Small intestine (tissue), 7 donors: ENCODE data around the gene HELZ. TPM values are rescaled to one million over a fixed set of nuclear protein-coding genes. Genes with fewer than 3 reads are reported as not detected.
A peak's percentile ranks its signal among the peaks of the same experiment; 100 is the strongest.

Experiments
- DNase-seq, 2 donors: peaks; one replicate each; pipeline versions ENCODE4 v3.0.0 to v3.0.0-alpha.2; 2013
- FAIRE-seq: peaks from 2 replicates; lab custom pipeline; 2012; peaks lifted over from hg19 to GRCh38; lab: Jason Lieb, UNC
- H3K27ac ChIP-seq, 3 donors: one replicate each; pipeline ENCODE4 v1.5.1; 2013; ENCODE audit warnings: low read length in 2 of 3, mild to moderate bottlenecking in 2 of 3, control low read depth in 1 of 3, inconsistent platforms in 1 of 3, low read depth in 1 of 3, moderate library complexity in 1 of 3
- H3K27me3 ChIP-seq, 3 donors: one replicate each; pipeline ENCODE4 v1.6.1; 2013; ENCODE audit warnings: low read length in 3 of 3, inconsistent platforms in 1 of 3; ENCODE audit not compliant: control insufficient read depth in 3 of 3, insufficient read depth in 3 of 3
- H3K36me3 ChIP-seq, 3 donors: one replicate each; pipeline ENCODE4 v1.6.1; 2013; ENCODE audit warnings: low read length in 3 of 3, inconsistent platforms in 1 of 3, low read depth in 1 of 3, mild to moderate bottlenecking in 1 of 3, moderate library complexity in 1 of 3; ENCODE audit not compliant: control insufficient read depth in 3 of 3, insufficient read depth in 2 of 3
- H3K4me1 ChIP-seq, 3 donors: one replicate each; pipeline ENCODE4 v1.6.1; 2013; ENCODE audit warnings: low read length in 2 of 3, inconsistent platforms in 1 of 3, low read depth in 1 of 3, mild to moderate bottlenecking in 1 of 3, moderate library complexity in 1 of 3; ENCODE audit not compliant: control insufficient read depth in 3 of 3, insufficient read depth in 2 of 3
- H3K4me3 ChIP-seq, 3 donors: one replicate each; pipeline ENCODE4 v1.5.1; 2013; ENCODE audit warnings: low read length in 3 of 3, control low read depth in 1 of 3, inconsistent platforms in 1 of 3, low read depth in 1 of 3, mild to moderate bottlenecking in 1 of 3, moderate library complexity in 1 of 3
- H3K9me3 ChIP-seq, 2 donors: one replicate each; pipeline ENCODE4 v1.6.1; 2013; ENCODE audit warnings: low read depth in 1 of 2, low read length in 1 of 2; ENCODE audit not compliant: control insufficient read depth in 2 of 2, insufficient read depth in 1 of 2
- WGBS, 3 donors: extraction: QIAGEN DNeasy Blood & Tissue Kit; methylation state at CpG; one replicate each; pipeline ENCODE4 v1.1.7; 2013; 5-methylcytosine and 5-hydroxymethylcytosine counted together
- polyA plus RNA-seq, 4 donors: library from polyadenylated mRNA; stranded (reverse) in 3 of 4; unstranded in 1 of 4; fragments of 200-250 nt in 3 of 4; fragments of 120-200 nt in 1 of 4; gene quantifications; one replicate each; pipeline versions ENCODE4 v1.2.1 to v1.2.3, GENCODE V29; 2013
- donor health status: healthy with polysubstance abuse.
- donor health status: control.
- donor health status: control.
- donor health status: Bipolar disorder and iron deficiency.
- donor health status: healthy.

The HELZ gene
- polyA plus RNA-seq, 4 donors = 2.7 to 27.3 (median 3.6) TPM

- Histone ChIP-seq H3K4me3 (no peak overlapping the region), H3K36me3 (peaks cover 0 to 2% (median 0%) of the 10 kb centered on the region in 3 donors), H3K9me3 (peaks cover 0 to 8% of the 10 kb centered on the region in 2 donors), H3K27ac (no peak overlapping the region), H3K27me3 (no peaks in the 10 kb centered on the region), H3K4me1 (peaks cover 0 to 4% (median 0%) of the 10 kb centered on the region in 3 donors)
- WGBS, 3 donors = 70 to 86% (median 74%) methylated on average over 9 of the region's 9 CpGs
- DNase-seq = no peak
- no peak for FAIRE-seq
Observed at GRCh38 chr17:67052720-67053437, 192.1 kb downstream of the HELZ start.

GRCh38 chr17:67051837-67052236 is 193.2 kb downstream of the HELZ start:
- peaks cover 0 to 15% of the 10 kb centered on the region in 2 donors for H3K9me3 ChIP-seq
- no peaks in the 10 kb centered on the region for H3K27me3 ChIP-seq
- H3K4me1 ChIP-seq = peaks cover 0 to 4% (median 0%) of the 10 kb centered on the region in 3 donors
- peaks cover 0 to 2% (median 0%) of the 10 kb centered on the region in 3 donors for H3K36me3 ChIP-seq
- WGBS, 3 donors = 90 to 95% (median 92%) methylated on average over 5 of the region's 5 CpGs
- no peak for DNase-seq
- no peak overlapping the region for H3K27ac ChIP-seq
- H3K4me3 ChIP-seq = no peak overlapping the region
- FAIRE-seq = no peak

GRCh38 chr17:67051155-67051538 is 193.8 kb downstream of the HELZ start:
- peaks cover 0 to 2% (median 0%) of the 10 kb centered on the region in 3 donors for H3K4me1 ChIP-seq
- no peaks in the 10 kb centered on the region for H3K27me3 ChIP-seq
- no peak for FAIRE-seq
- H3K9me3 ChIP-seq = peaks cover 0 to 15% of the 10 kb centered on the region in 2 donors
- no peak for DNase-seq
- H3K27ac ChIP-seq = no peak overlapping the region
- 67 to 81% (median 80%) methylated on average over 4 of the region's 4 CpGs for WGBS, 3 donors
- H3K36me3 ChIP-seq = peaks cover 0 to 2% (median 0%) of the 10 kb centered on the region in 3 donors
- no peak overlapping the region for H3K4me3 ChIP-seq

GRCh38 chr17:67050471-67051154 is 194.4 kb downstream of the HELZ start:
- FAIRE-seq = no peak
- Histone ChIP-seq H3K4me3 (no peak overlapping the region), H3K36me3 (peaks cover 0 to 2% (median 0%) of the 10 kb centered on the region in 3 donors), H3K9me3 (peaks cover 0 to 15% of the 10 kb centered on the region in 2 donors), H3K4me1 (no peaks in the 10 kb centered on the region), H3K27ac (no peak overlapping the region), H3K27me3 (no peaks in the 10 kb centered on the region)
- 84 to 91% (median 86%) methylated on average over 6 of the region's 6 CpGs for WGBS, 3 donors
- DNase-seq = no peak

GRCh38 chr17:67050066-67050465 is 194.9 kb downstream of the HELZ start:
- no peak overlapping the region for H3K27ac ChIP-seq
- H3K4me1 ChIP-seq = no peaks in the 10 kb centered on the region
- H3K27me3 ChIP-seq = no peaks in the 10 kb centered on the region
- H3K36me3 ChIP-seq = peaks cover 0 to 2% (median 0%) of the 10 kb centered on the region in 3 donors
- no peak overlapping the region for H3K4me3 ChIP-seq
- FAIRE-seq (no peak), DNase-seq (no peak)
- H3K9me3 ChIP-seq = peaks cover 0 to 15% of the 10 kb centered on the region in 2 donors
- 100% methylated on average over 1 of the region's 1 CpG for WGBS, 3 donors

GRCh38 chr17:67049025-67049739 is 195.8 kb downstream of the HELZ start:
- WGBS, 3 donors = 77 to 80% (median 79%) methylated on average over 5 of the region's 5 CpGs
- DNase-seq = no peak
- Histone ChIP-seq H3K27me3 (no peaks in the 10 kb centered on the region), H3K27ac (no peak overlapping the region), H3K4me1 (no peaks in the 10 kb centered on the region), H3K4me3 (no peak overlapping the region), H3K36me3 (peaks cover 0 to 2% (median 0%) of the 10 kb centered on the region in 3 donors), H3K9me3 (peaks cover 0 to 15% of the 10 kb centered on the region in 2 donors)
- no peak for FAIRE-seq

- H3K4me1 ChIP-seq = no peaks in the 10 kb centered on the region
- no peak overlapping the region for H3K4me3 ChIP-seq
- 76 to 81% (median 77%) methylated on average over 1 of the region's 1 CpG for WGBS, 3 donors
- peaks cover 0 to 15% of the 10 kb centered on the region in 2 donors for H3K9me3 ChIP-seq
- no peak overlapping the region for H3K27ac ChIP-seq
- H3K27me3 ChIP-seq = no peaks in the 10 kb centered on the region
- DNase-seq (no peak), FAIRE-seq (no peak)
- peaks cover 0 to 2% (median 0%) of the 10 kb centered on the region in 3 donors for H3K36me3 ChIP-seq
Observed at GRCh38 chr17:67047382-67047781, 197.6 kb downstream of the HELZ start.

GRCh38 chr17:67046398-67046797 is 198.6 kb downstream of the HELZ start:
- Histone ChIP-seq H3K4me3 (no peak overlapping the region), H3K36me3 (peaks cover 0 to 2% (median 0%) of the 10 kb centered on the region in 3 donors), H3K27ac (no peak overlapping the region), H3K4me1 (no peaks in the 10 kb centered on the region), H3K9me3 (peaks cover 0 to 15% of the 10 kb centered on the region in 2 donors), H3K27me3 (no peaks in the 10 kb centered on the region)
- DNase-seq (peak in 1 of 2 donors; percentile 69), FAIRE-seq (no peak)
- 10 to 56% (median 39%) methylated on average over 4 of the region's 4 CpGs for WGBS, 3 donors
